Frontal cortex (tissue), 4 donors: ENCODE measurements around the gene PATE1. TPM values are rescaled to one million over a fixed set of nuclear protein-coding genes. Genes with fewer than 3 reads are reported as not detected.
"Not testable (repeated sequence)": the region's sequence is repeated elsewhere in the genome, so short reads cannot be mapped to it uniquely, and the experiment has no call there.

Experiments
- DNase-seq, 2 donors: peaks; one replicate each; pipeline ENCODE4 v3.0.0; 2012; ENCODE audit warnings: low spot score in 2 of 2
- FAIRE-seq: peaks from 2 replicates; lab custom pipeline; 2012; peaks lifted over from hg19 to GRCh38; lab: Jason Lieb, UNC
- total RNA-seq: library from RNA; depleted of rRNA; stranded (reverse); fragments of >200 nt; gene quantifications from one replicate; pipeline ENCODE4 v1.2.3, GENCODE V29; 2014
- donor health status: control.
- donor health status: control.
- donor health status: control.

Gene PATE1, protein sequence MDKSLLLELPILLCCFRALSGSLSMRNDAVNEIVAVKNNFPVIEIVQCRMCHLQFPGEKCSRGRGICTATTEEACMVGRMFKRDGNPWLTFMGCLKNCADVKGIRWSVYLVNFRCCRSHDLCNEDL
- total RNA-seq, result not detected

DNA sequence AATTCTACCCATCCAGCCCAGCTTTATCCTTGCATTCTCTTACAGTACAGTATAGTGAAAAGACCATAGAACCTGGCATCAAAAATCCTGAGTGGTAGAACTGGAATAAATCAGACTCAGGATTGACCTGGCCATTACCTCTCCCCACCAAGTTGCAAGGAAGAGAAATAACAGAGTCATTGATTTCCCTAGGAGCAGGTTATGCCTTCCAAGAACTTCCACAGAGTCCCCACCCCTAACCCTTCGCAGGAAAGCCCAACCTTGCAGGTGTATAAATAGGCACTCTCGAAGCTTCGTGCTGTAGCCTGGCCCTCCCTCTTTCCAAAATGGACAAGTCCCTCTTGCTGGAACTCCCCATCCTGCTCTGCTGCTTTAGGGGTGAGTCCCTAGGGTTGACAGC, at the start of gene PATE1:
Gene PATE1 (plus strand): TSS at position 301 of the 400 bp plus-strand sequence. CDS start 26 bp downstream, at position 327.
- no peak for FAIRE-seq

DNA sequence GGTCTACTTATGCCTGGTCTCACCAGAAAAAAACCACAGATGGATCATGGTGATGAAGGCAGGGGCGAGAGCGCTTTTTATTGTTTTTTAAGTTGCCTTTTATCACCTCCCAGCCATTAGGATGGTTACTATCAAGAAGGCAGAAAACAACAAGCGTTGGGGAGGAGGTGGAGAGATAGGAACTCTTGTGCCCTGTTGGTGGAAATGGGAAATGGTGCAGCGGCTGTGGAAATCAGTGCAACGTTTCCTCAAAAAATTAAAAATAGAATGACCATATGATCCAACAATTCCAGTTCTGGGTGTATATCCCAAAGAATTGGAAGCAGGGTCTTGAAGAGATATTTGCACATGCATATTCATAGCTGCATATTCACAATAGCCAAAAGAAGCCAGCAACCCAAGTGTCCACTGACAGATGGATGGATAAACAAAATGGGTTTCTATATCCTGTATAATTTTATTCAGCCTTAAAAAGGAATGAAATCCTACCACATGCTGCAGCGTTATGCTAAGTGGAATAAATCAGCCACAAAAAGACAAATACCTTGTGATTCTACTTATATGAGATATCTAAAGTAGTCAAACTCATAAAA, 45.0 kb upstream of the PATE1 start:
- DNase-seq (no peak), FAIRE-seq (no peak)

More for the DNA sequence above, at the start of gene PATE1:
- DNase-seq, result no peak

DNA sequence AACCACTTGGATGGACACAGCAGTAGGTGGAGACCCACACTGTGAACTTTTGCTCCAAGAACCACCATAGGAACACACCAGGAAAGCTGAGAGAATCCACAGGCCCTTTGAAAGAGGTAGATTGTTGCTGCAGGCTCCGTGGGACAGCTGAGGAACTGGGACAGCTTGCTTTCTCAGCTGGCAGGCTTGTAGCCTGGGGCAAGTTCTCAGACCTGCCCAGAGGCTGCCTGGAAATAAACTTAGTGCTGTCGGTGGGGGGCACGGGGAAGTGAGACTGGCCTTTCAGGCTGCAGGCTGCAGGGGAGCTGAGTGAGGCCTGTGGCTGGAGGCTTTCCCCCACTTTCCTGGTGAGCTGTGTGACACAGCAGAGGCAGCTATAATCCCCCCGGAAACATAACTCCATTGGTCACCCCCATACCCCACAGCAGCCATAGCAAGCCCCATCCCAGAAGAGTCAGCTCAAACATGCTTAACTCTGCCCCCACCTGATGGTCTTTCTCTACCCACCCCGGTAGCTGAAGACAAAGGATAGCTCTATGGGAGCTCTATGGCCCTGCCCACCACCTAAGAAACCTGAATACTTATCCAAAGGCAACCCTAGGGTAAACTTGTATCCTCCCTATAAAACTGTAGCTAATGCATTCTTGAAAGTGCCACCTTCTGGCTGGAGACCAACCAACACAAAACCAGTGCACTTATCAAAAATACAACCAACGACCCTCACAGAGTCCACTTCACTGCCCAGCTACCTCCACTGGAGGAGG, 44.0 kb upstream of the PATE1 start:
- DNase-seq (no peak), FAIRE-seq (no peak)

DNA sequence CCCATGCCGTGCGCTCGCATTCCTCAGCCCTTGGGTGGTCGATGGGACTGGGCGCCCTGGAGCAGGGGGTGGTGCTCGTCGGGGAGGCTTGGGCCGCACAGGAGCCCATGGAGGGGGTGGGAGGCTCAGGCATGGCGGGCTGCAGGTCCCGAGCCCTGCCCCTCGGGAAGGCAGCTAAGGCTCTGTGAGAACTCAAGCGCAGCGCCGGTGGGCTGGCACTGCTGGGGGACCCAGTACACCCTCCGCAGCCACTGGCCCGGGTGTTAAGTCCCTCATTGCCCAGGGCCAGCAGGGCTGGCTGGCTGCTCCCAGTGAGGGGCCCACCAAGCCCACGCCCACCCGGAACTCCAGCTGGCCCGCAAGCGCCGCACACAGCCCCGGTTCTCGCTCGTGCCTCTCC, 41.4 kb upstream of the PATE1 start:
- DNase-seq, FAIRE-seq: not testable (repeated sequence)

DNA sequence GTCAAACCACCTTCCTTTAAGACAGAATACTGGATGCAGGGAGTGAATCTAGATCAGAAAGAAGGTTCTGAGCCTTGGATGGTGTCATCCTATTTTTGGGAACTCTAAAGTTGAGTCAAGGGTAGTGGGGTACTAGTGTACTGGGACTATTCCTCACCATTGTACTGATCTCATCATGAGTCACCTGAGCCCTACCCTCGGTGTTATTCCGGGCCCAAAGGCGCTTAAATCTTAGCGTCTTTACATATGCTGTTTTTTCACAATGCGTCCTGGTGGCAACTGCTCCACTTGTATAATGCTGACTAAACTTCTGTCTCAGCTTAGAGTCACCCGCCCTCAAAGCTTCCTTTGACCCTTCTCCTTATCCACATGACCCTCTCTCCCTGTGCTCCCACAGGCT, 25.3 kb upstream of the PATE1 start:
- DNase-seq (no peak), FAIRE-seq (no peak)

DNA sequence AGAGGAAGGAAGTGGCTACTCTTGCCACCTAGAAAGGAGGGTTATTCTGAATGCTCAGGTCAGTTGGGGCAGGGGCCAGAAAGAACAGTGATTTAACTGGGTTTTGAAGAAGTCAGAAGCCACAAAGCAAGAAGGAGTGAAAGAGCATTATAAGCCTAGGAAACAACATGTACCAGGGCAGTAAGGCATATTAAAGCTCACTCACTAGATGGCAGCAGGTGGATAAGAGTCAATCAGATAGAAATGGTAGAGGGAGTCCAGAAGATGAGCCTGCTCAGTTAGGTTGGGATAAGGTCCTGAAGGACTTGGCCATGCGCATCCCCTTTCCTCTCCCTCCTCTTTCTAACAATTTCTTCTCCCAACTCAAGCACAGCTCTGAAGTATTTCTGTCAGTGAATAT, 22.0 kb upstream of the PATE1 start:
- FAIRE-seq (no peak), DNase-seq (no peak)

DNA sequence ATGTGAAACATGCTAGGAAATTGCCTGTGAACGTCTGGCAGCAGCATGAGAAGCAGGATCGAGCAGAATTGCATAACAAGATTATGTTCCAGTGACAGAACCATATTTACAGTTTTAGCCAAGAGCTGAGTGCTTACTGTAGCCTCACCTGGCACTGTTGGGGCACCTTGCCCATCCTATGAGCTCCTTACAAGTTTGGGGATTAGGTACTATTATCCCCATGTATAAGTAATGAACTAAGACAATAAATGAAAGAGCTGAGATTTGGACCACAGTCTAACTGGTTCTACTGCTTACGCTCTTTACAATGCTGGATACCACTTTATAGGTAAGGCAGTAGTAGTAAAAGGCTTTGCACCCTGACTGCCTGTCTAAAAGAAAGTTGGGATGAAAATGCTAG, 17.1 kb upstream of the PATE1 start:
- no peak for FAIRE-seq
- no peak for DNase-seq

DNA sequence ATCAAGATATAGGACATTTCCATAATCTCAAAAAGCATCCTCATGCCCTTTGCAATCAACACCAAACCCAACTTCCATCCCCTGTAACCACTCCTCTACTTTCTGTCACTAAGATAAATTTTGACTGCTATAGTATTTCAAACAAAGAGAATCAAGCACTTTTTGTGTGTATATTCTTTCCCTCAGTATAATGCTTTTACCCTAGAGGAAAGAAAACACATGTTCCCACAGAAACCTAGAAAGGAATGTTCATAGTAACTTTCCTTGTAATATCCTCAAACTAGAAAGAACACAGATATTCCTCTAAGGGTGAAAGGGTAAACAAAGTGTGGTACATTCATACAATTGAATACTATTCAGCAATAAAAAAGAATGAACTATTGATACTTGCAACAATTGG, 5.5 kb upstream of the PATE1 start:
- FAIRE-seq (no peak), DNase-seq (no peak)

DNA sequence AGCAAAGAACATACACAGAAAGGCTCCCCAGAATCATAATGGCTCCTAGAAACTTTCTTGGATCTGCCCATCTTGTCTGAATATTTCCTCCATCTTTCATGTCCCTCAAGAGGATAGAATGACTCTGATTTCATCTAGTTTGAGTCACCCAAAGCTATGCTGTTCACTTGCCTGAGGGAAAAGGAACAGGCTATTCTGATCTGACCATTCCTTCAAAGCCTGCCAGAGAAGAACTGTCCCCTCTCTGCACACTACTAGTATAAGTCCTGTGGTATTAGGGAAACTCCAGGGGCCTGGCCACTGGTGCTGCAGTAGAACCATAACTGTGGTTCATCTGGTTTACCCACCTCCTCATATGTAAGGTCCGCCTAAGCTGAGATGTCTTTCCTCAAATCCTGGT, 2.4 kb upstream of the PATE1 start:
- FAIRE-seq (no peak), DNase-seq (no peak)

DNA sequence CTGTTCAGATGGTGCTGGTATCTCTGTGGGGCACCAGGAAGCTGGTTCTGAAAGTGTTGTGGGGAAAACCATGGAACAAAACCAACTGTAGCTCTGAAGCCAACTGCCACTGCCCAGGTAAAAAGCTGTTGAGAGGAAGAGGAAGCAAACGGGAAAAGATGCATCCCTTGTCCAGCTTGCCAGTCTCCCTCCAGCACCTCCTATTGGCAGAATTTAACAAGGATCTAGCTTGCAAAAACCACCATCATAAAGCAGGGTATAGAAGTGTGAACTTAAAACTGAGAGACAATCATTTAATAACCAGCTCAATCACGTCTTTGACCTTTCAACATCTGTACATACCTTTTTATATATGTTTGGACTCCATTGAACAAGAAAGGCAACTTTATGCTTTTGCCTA, 4.5 kb downstream of the PATE1 start:
- FAIRE-seq, result no peak
- no peak for DNase-seq

DNA sequence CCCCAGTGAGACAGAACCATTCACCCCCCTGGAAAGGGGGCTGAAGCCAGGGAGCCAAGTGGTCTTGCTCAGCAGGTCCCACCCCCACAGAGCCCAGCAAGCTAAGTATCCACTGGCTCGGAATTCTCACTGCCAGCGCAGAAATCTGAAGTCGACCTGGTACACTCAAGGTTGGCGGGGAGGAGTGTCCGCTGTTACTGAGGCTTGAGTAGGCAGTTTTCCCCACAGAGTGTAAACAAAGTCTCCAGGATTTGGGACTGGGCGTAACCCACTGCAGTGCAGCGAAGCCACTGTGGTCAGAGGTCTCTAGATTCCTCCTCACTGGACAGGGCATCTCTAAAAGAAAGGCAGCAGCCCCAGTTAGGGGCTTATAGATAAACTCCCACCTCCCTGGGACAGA, 10.0 kb downstream of the PATE1 start:
- DNase-seq (no peak), FAIRE-seq (no peak)

DNA sequence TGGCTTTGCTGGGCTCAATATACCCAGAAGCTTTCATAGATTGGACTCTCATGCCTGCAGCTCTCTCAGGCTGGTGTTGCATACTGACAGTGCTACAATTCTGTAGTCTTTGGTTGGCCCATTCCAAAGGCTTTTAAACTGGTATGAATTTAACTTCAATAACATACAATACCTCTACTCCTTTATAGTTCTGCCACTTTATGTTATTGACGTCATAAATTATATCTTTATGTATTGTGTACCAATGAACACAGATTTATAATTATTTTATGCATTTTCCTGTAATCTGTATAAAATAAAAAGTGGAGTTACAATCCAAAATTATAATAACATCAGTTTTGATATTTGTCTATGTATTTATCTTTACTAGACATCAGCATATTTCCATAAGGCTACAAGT, 16.4 kb downstream of the PATE1 start:
- FAIRE-seq, result no peak
- no peak for DNase-seq

DNA sequence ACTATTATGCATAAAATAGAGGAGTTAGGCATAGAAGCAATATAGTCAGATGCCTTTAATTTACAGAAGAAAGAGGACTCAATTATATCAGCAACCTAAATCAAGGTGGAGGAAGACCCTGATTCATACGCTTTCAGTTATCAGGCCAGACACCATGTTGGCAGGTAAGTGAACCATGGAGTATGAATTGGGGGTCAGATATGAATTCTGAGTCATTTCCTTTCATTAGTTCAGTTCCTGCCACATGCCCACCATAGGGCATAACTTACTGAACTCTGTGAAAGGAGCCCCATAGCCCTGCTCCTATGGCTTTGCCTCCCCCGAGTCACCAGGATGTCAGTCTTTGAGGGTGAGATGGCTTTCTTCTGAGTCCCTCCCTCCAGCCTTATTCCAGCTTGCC, 17.4 kb downstream of the PATE1 start:
- DNase-seq, result no peak
- FAIRE-seq, result no peak

DNA sequence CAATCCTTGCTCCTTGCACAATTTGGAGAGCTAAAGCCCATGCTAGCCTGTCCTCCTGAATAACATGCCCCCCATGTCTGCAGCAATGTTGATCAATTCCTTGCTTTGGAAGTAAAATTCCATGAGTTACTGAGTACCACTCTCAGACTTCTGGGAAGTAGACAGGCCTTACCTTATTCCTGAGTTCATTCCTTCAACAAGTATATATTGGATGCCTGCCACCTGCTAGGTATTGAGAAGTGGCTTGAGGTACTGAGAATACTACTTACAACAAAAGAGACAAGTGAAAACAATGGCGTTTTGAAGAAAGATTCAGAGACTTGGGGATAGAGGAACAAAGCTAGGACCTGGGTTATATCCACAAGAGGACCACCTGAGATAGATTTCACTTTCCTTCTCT, 20.2 kb downstream of the PATE1 start:
- no peak for DNase-seq
- FAIRE-seq, result no peak

DNA sequence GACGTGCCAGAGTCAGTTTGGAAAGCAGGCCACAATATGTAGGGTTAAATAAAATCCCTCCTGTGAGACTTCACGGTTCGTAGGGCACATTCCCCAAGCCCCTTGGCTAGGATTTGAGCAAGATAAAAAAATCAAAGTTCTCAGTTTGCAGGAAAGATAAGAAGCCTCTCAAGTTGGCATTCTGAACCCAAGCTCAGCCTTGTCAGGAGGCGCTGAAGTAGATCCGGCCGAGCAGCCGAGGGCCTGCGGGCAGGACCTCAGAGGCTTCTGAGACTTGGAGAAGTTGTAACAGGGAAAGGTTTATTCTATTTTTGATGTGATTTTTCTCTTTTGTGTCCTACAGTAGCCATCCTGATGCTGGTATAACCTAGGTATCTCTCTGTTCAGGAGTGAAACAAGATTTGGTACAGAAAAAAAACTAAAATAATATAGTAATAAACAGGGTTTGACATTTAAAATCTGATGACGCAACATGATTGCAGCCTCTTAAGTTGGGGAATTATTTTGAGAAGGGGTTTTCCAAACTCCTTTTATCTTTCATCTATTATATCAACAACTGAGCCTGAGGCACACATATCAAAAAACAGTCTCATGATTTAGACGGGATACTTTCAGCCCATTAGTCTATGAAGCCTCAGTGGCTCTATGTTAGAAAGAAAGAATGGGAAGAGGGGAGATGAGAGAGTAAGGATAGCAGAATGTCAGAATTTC, 22.4 kb downstream of the PATE1 start:
- FAIRE-seq (no peak), DNase-seq (no peak)

DNA sequence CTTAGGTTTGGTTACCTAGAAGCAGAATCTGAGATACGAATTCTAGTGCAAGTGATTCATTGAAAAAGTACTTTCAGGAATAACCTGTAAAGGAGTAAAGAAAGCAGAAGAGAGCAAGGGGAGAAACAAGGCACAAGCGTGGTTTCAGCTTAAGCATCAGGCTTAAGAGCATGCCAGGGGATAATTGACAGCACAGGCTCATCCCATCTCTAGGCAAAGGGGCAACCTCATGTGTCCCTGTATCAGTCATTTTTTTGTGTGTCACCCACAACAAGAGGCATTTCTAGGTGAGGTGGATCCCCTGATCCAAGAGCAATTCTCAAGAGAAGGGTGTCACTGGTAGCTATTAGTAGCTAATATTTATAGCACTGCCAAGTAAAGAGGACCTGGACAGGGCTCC, 24.5 kb downstream of the PATE1 start:
- DNase-seq, result no peak
- no peak for FAIRE-seq

DNA sequence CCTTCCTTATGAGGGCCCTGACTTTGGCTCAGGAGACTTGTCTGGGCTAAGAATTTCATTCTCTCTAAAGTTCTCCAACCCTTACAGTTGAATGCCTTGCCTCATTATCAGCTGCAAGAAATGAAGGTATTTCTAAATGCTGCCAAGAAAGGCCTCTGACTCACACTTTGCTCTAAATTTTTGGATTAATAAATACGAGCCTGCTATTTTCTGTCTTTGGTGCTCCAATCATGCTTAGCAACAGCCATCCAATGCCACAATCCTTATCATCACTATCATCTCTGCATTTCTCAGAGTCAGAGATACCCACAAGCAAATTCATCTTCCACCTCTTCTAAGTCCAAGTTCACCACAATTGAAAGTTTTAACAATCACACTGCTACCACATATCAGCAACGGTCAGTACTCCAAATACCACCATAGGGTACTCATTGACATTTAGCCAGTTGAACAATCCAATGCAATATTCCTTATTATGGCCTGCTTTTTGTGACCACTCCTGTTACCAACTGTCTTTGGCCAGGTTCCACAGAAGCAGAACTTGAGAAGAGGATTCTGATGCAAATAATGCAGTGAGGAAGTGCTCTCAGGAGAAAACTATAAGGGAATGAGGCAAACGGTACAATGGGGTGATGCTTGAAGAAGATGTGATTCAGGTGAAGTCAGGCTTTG, 26.9 kb downstream of the PATE1 start:
- DNase-seq (no peak), FAIRE-seq (no peak)

DNA sequence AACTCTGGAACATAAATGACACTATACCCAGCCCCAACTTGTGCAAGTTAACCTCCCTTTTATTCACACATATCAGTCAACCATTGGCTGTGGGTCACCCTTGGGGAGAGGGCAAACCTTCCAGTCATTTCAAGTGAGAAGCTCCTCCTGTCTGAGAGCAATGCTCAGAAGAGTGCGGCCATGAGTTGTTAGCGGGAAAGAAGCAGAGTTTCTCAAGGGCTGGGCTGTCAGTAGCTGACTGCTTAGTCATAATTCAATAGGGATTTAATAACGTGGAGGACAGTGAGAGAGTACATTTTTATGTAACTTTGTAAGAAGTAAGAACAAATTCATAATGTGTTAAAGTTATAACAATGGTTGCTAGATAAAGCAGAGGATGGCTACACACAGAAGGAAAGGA, 27.4 kb downstream of the PATE1 start:
- DNase-seq (no peak), FAIRE-seq (no peak)

DNA sequence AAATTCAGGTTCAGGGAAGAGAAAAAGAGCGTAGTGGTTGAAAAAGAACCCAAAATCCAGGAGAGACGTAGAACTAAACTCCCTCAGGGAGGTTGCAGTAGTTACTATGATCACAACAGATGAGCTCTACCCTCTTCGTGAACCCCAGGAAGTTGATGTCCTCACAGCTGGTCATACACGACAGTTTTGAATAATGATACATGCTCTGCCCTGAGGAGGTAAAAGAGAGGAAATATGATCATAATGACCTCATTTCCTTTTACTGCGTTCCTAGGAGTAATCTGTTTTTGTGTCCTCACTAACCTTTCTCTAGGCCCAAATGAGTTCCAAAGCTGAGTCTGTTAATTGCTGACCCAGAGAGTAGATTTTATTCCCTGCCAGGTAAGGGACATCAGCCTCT, 31.2 kb downstream of the PATE1 start:
- DNase-seq (no peak), FAIRE-seq (no peak)

DNA sequence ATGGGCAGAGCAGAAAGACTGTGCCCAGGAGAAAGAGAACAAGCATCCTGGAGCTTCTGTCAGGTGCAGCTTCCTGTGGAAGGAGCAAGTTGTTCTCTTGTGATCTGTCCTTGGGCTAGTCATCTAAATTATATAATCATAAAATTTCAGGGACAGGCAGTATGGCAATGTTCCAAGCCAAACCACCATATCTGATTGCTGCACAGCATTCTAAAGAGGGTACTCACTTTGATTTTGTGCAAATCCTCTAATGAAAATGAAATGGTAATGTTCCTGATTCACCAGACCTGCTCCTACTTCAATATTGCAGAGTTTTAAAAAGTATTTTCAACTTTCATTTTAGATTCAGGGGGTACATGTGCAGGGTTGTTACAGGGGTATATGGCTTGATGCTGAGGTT, 32.6 kb downstream of the PATE1 start, which contains the start of gene PATE2:
Gene PATE2 (minus strand): TSS at position 101 of the 400 bp plus-strand sequence. CDS start 55 bp downstream, at position 46.
- no peak for FAIRE-seq
- no peak for DNase-seq
